Suprapubic skin (tissue), 4 donors: ENCODE results near the gene TGDS.

Experiments used
- CTCF ChIP-seq, 2 donors: fragments of 200-600 bp in 1 of 2; fragments of 450-650 bp in 1 of 2; sonication (generic) in 1 of 2; IDR thresholded peaks; one replicate each; pipeline ENCODE4 v1.5.1; 2016 to 2019; ENCODE audit warnings: antibody characterized with exemption in 2 of 2, mild to moderate bottlenecking in 1 of 2, moderate library complexity in 1 of 2
- EP300 ChIP-seq: sonication (generic); formaldehyde crosslinking; IDR thresholded peaks from one replicate; pipeline ENCODE4 v1.6.1; 2017; ENCODE audit warnings: antibody characterized with exemption
- POLR2A ChIP-seq, 2 donors: fragments of 450-650 bp; IDR thresholded peaks; one replicate each; pipeline ENCODE4 v1.6.1; 2017; ENCODE audit warnings: antibody characterized with exemption in 2 of 2, mild to moderate bottlenecking in 2 of 2, moderate library complexity in 2 of 2
- POLR2AphosphoS5 ChIP-seq, 3 donors: sonication (generic); formaldehyde crosslinking; IDR thresholded peaks; one replicate each; pipeline ENCODE4 v1.6.1; 2017; ENCODE audit warnings: antibody characterized with exemption in 3 of 3

GRCh38 chr13:94537740-94538630, 58.0 kb downstream of the TGDS start:
- TF ChIP-seq POLR2A (IDR thresholded peaks at IDR 0.05) = no peak
- no peak for TF ChIP-seq CTCF (IDR thresholded peaks at IDR 0.05)
- no peak for TF ChIP-seq POLR2AphosphoS5 (IDR thresholded peaks at IDR 0.05)
- TF ChIP-seq EP300 = no peak
